ENCODE results near the gene DPP8. TPM values are rescaled to one million over a fixed set of nuclear protein-coding genes. Genes with fewer than 3 reads are reported as not detected.

DPP8 gene
- total and polyA plus RNA-seq, 4 donors, result 5.5 to 22.7 (median 17.5) TPM

DNA sequence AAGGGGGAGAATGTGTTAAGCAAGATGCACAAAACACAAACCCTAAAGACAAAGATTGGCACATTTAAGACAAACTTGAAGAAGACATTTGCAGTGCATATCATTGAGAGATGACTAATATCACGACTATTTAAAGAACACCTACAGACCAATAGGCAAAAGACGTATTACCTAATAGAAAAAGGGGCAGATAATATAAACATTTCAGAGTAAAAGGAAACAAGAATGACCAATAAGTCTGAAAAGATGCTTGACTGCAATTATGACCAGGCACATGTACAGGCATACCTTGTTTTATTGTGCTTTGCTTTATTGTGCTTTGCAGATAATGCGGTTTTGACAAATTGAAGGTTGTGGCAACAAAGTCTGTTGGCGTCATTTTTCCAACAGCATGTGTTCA, 17.7 kb upstream of the DPP8 start:
- no peak for DNase-seq (ENCODE audit: low spot score)
- TF ChIP-seq ZBTB33 (IDR thresholded peaks at IDR 0.05) (no peak), SP1 (IDR thresholded peaks at IDR 0.05) (no peak), YY1 (IDR thresholded peaks at IDR 0.05) (no peak), RAD21 (IDR thresholded peaks at IDR 0.05) (no peak), ATF3 (IDR thresholded peaks at IDR 0.05) (no peak), EGR1 (IDR thresholded peaks at IDR 0.05; ENCODE audit: low read depth in 2 of 2) (no peak), RXRA (IDR thresholded peaks at IDR 0.05) (no peak), NR2F2 (IDR thresholded peaks at IDR 0.05) (no peak), GABPA (IDR thresholded peaks at IDR 0.05 in 1 of 2, conservative IDR thresholded peaks at IDR 0.05 in 1 of 2) (no peak), HNF4A (conservative IDR thresholded peaks at IDR 0.05) (no peak), FOXA1 (IDR thresholded peaks at IDR 0.05) (no peak), HNF4G (IDR thresholded peaks at IDR 0.05) (no peak), JUND (IDR thresholded peaks at IDR 0.05) (no peak), TAF1 (conservative IDR thresholded peaks at IDR 0.05) (no peak), FOXA2 (IDR thresholded peaks at IDR 0.05) (no peak)
- TF ChIP-seq, protein P1, sequence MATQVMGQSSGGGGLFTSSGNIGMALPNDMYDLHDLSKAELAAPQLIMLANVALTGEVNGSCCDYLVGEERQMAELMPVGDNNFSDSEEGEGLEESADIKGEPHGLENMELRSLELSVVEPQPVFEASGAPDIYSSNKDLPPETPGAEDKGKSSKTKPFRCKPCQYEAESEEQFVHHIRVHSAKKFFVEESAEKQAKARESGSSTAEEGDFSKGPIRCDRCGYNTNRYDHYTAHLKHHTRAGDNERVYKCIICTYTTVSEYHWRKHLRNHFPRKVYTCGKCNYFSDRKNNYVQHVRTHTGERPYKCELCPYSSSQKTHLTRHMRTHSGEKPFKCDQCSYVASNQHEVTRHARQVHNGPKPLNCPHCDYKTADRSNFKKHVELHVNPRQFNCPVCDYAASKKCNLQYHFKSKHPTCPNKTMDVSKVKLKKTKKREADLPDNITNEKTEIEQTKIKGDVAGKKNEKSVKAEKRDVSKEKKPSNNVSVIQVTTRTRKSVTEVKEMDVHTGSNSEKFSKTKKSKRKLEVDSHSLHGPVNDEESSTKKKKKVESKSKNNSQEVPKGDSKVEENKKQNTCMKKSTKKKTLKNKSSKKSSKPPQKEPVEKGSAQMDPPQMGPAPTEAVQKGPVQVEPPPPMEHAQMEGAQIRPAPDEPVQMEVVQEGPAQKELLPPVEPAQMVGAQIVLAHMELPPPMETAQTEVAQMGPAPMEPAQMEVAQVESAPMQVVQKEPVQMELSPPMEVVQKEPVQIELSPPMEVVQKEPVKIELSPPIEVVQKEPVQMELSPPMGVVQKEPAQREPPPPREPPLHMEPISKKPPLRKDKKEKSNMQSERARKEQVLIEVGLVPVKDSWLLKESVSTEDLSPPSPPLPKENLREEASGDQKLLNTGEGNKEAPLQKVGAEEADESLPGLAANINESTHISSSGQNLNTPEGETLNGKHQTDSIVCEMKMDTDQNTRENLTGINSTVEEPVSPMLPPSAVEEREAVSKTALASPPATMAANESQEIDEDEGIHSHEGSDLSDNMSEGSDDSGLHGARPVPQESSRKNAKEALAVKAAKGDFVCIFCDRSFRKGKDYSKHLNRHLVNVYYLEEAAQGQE (IDR thresholded peaks at IDR 0.05), result no peak
- TF ChIP-seq, protein P2, sequence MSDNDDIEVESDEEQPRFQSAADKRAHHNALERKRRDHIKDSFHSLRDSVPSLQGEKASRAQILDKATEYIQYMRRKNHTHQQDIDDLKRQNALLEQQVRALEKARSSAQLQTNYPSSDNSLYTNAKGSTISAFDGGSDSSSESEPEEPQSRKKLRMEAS (IDR thresholded peaks at IDR 0.05), result no peak
- TF ChIP-seq, protein P3, sequence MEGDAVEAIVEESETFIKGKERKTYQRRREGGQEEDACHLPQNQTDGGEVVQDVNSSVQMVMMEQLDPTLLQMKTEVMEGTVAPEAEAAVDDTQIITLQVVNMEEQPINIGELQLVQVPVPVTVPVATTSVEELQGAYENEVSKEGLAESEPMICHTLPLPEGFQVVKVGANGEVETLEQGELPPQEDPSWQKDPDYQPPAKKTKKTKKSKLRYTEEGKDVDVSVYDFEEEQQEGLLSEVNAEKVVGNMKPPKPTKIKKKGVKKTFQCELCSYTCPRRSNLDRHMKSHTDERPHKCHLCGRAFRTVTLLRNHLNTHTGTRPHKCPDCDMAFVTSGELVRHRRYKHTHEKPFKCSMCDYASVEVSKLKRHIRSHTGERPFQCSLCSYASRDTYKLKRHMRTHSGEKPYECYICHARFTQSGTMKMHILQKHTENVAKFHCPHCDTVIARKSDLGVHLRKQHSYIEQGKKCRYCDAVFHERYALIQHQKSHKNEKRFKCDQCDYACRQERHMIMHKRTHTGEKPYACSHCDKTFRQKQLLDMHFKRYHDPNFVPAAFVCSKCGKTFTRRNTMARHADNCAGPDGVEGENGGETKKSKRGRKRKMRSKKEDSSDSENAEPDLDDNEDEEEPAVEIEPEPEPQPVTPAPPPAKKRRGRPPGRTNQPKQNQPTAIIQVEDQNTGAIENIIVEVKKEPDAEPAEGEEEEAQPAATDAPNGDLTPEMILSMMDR (IDR thresholded peaks at IDR 0.05; ENCODE audit: low read depth, low read length, missing input control), result no peak
- peaks cover 7 to 29% (median 12%) of the 10 kb centered on the region in 4 donors for H3K4me1 ChIP-seq (ENCODE audit: control insufficient read depth in 4 of 4, insufficient read depth in 4 of 4, low read length in 3 of 4)
- H3K9me3 ChIP-seq (ENCODE audit: control insufficient read depth in 4 of 4, low read length in 3 of 4), result no peaks in the 10 kb centered on the region
- no peak overlapping the region for H3K4me3 ChIP-seq (ENCODE audit: low read depth in 1 of 3, low read length in 3 of 3)
- no peaks in the 10 kb centered on the region for H3K27me3 ChIP-seq (ENCODE audit: control insufficient read depth in 4 of 4, insufficient read depth in 4 of 4, low read length in 3 of 4)
- no peak overlapping the region for H3K9ac ChIP-seq (ENCODE audit: low read depth in 1 of 2, low read length in 2 of 2)
- 95% methylated on average over 4 of the region's 4 CpGs for WGBS
- H3K36me3 ChIP-seq (ENCODE audit: control insufficient read depth in 4 of 4, insufficient read depth in 3 of 4, low read depth in 1 of 4, low read length in 3 of 4), result no peaks in the 10 kb centered on the region
- no peak overlapping the region for H3K27ac ChIP-seq (ENCODE audit: low read depth in 1 of 2, low read length in 2 of 2)

Data from liver (tissue), 9 donors.